CD8-positive, alpha-beta memory T cell (primary cell): ENCODE data around the gene CBL. TPM values are rescaled to one million over a fixed set of nuclear protein-coding genes. Genes with fewer than 3 reads are reported as not detected.
A peak's percentile ranks its signal among the peaks of the same experiment; 100 is the strongest.

Experiments
- CTCF ChIA-PET: fragments of 350-600 bp; sonication (Branson Sonifier 250); formaldehyde crosslinking; loops from one replicate; lab custom pipeline; 2021; ENCODE audit warnings: antibody characterized with exemption; lab: Charles Lee
- POLR2A ChIA-PET: fragments of 350-600 bp; sonication (Branson Sonifier 250); formaldehyde crosslinking; loops from one replicate; lab custom pipeline; 2021; ENCODE audit warnings: antibody characterized with exemption; lab: Charles Lee
- DNase-seq, 5 donors: peaks; one replicate each; pipeline versions ENCODE4 v3.0.0 to v3.0.0-alpha.2; 2020 to 2022; ENCODE audit warnings: mixed read lengths in 1 of 5
- H3K27ac ChIP-seq: one replicate; pipeline ENCODE4 v1.7.0; 2013; ENCODE audit warnings: low read depth, mild to moderate bottlenecking, low read length, moderate library complexity
- H3K27me3 ChIP-seq: 2 replicates; pipeline ENCODE4 v1.7.0; 2013; ENCODE audit warnings: low read length, mild to moderate bottlenecking; ENCODE audit not compliant: insufficient read depth, poor library complexity, severe bottlenecking
- H3K36me3 ChIP-seq: 2 replicates; pipeline ENCODE4 v1.7.0; 2013; ENCODE audit warnings: mild to moderate bottlenecking, low read length, moderate library complexity; ENCODE audit not compliant: insufficient read depth
- H3K4me1 ChIP-seq: 2 replicates; pipeline ENCODE4 v1.7.0; 2013; ENCODE audit warnings: mild to moderate bottlenecking, low read length, moderate library complexity; ENCODE audit not compliant: insufficient read depth
- H3K4me3 ChIP-seq: 2 replicates; pipeline ENCODE4 v1.7.0; 2013; ENCODE audit warnings: mild to moderate bottlenecking, low read length
- H3K9me3 ChIP-seq: 2 replicates; pipeline ENCODE4 v1.7.0; 2013; ENCODE audit warnings: mild to moderate bottlenecking, low read length
- H3K27ac Mint-ChIP-seq, 8 donors: one replicate each; pipeline ENCODE4 v1.8.0; 2020 to 2021; ENCODE audit warnings: mixed read lengths in 8 of 8, mild to moderate bottlenecking in 6 of 8, inconsistent platforms in 3 of 8, moderate library complexity in 3 of 8
- H3K27me3 Mint-ChIP-seq, 2 donors: one replicate each; pipeline ENCODE4 v1.8.0; 2020 to 2021; ENCODE audit warnings: mixed read lengths in 2 of 2, mild to moderate bottlenecking in 1 of 2, moderate library complexity in 1 of 2
- H3K36me3 Mint-ChIP-seq, 3 donors: one replicate each; pipeline ENCODE4 v1.8.0; 2020 to 2021; ENCODE audit warnings: mixed read lengths in 3 of 3, inconsistent platforms in 1 of 3, mild to moderate bottlenecking in 1 of 3
- H3K4me1 Mint-ChIP-seq, 3 donors: one replicate each; pipeline ENCODE4 v1.8.0; 2020 to 2021; ENCODE audit warnings: mixed read lengths in 3 of 3, inconsistent platforms in 1 of 3, mild to moderate bottlenecking in 1 of 3
- H3K4me3 Mint-ChIP-seq, 7 donors: one replicate each; pipeline ENCODE4 v1.8.0; 2020 to 2021; ENCODE audit warnings: mixed read lengths in 7 of 7, mild to moderate bottlenecking in 6 of 7, moderate library complexity in 4 of 7, inconsistent platforms in 2 of 7
- H3K9me3 Mint-ChIP-seq, 5 donors: one replicate each; pipeline ENCODE4 v1.8.0; 2020 to 2022; ENCODE audit warnings: mixed read lengths in 5 of 5, mild to moderate bottlenecking in 3 of 5, moderate library complexity in 2 of 5, inconsistent platforms in 1 of 5
- polyA plus RNA-seq: library from polyadenylated mRNA; unstranded; fragments of 300-500 nt; fragmentation: Illumina TruSeq; gene quantifications from one replicate; pipeline ENCODE4 v1.2.3, GENCODE V29; 2021
- total RNA-seq, 2 experiments: library from RNA; stranded (reverse); gene quantifications; one replicate each; pipeline ENCODE4 v1.2.3, GENCODE V29; 2021

CBL gene
- total and polyA plus RNA-seq, 3 experiments from 2014 or later = 10.4 to 26.1 (median 25.9) TPM

- CTCF ChIA-PET = interaction anchor here (0.7 to 2.3 kb wide), 15 partner anchors 8 to 874 kb away, joined by 3 to 23 read pairs (median 4); partner anchors contain the start of genes CBL, MFRP, NECTIN1 and NLRX1
- Mint-ChIP-seq H3K36me3 (peaks cover 0 to 20% (median 4%) of the 10 kb centered on the region in 3 donors), H3K4me1 (peaks cover 31 to 61% (median 53%) of the 10 kb centered on the region in 3 donors), H3K27me3 (peaks cover 20 to 29% of the 10 kb centered on the region in 2 donors), H3K4me3 (peak overlapping the region in 3 of 7 donors; percentile 45 to 75 (median 65)), H3K9me3 (no peaks in the 10 kb centered on the region), H3K27ac (peak overlapping the region in 1 of 8 donors; percentile 29)
- DNase-seq = no peak
- H3K4me3 ChIP-seq = no peak overlapping the region
- peaks cover 37% of the 10 kb centered on the region for H3K27me3 ChIP-seq
- no peaks in the 10 kb centered on the region for H3K9me3 ChIP-seq
- peaks cover 14% of the 10 kb centered on the region for H3K4me1 ChIP-seq
- H3K27ac ChIP-seq = no peak overlapping the region
- no peaks in the 10 kb centered on the region for H3K36me3 ChIP-seq
- POLR2A ChIA-PET = interaction anchor here (0.7 to 1.3 kb wide), 4 partner anchors 12 to 132 kb away, joined by 3 to 4 read pairs (median 3); partner anchors contain the start of gene CBL
These were observed 131.6 kb downstream of the CBL start for GRCh38 chr11:119337581-119338317.

GRCh38 chr11:119338318-119338890 lies 132.3 kb downstream of the CBL start:
- H3K36me3 ChIP-seq = no peaks in the 10 kb centered on the region
- no peaks in the 10 kb centered on the region for H3K9me3 ChIP-seq
- H3K27me3 ChIP-seq = peaks cover 37% of the 10 kb centered on the region
- Mint-ChIP-seq H3K36me3 (peaks cover 0 to 20% (median 4%) of the 10 kb centered on the region in 3 donors), H3K4me1 (peaks cover 29 to 56% (median 46%) of the 10 kb centered on the region in 3 donors), H3K27me3 (peaks cover 23 to 36% of the 10 kb centered on the region in 2 donors), H3K9me3 (no peaks in the 10 kb centered on the region), H3K4me3 (peak overlapping the region in 5 of 7 donors; percentile 33 to 65 (median 60)), H3K27ac (peak overlapping the region in 3 of 8 donors; percentile 29 to 68 (median 55))
- H3K4me1 ChIP-seq = peaks cover 14% of the 10 kb centered on the region
- DNase-seq = peak; percentile 51 to 72 (median 59)
- CTCF ChIA-PET = interaction anchor here (0.7 to 2.3 kb wide), 14 partner anchors 8 to 391 kb away, joined by 3 to 23 read pairs (median 4); partner anchors contain the start of genes CBL, MFRP, NECTIN1 and NLRX1
- no peak overlapping the region for H3K4me3 ChIP-seq
- POLR2A ChIA-PET = interaction anchor here (0.7 to 1.3 kb wide), 4 partner anchors 13 to 133 kb away, joined by 3 to 4 read pairs (median 3); partner anchors contain the start of gene CBL
- no peak overlapping the region for H3K27ac ChIP-seq

- Mint-ChIP-seq H3K36me3 (peaks cover 0 to 20% (median 4%) of the 10 kb centered on the region in 3 donors), H3K4me1 (peaks cover 26 to 51% (median 41%) of the 10 kb centered on the region in 3 donors), H3K27ac (peak overlapping the region in 2 of 8 donors; percentile 24 to 27), H3K27me3 (peaks cover 25 to 42% of the 10 kb centered on the region in 2 donors), H3K4me3 (peak overlapping the region; percentile 25 to 75 (median 46)), H3K9me3 (no peaks in the 10 kb centered on the region)
- Histone ChIP-seq H3K9me3 (no peaks in the 10 kb centered on the region), H3K27ac (no peak overlapping the region), H3K4me3 (no peak overlapping the region), H3K27me3 (peaks cover 37% of the 10 kb centered on the region), H3K4me1 (peaks cover 14% of the 10 kb centered on the region), H3K36me3 (no peaks in the 10 kb centered on the region)
- POLR2A ChIA-PET = no interaction called here
- CTCF ChIA-PET = interaction anchor here (1.1 to 2.3 kb wide), 7 partner anchors 13 to 390 kb away, joined by 3 to 23 read pairs (median 4); partner anchors contain the start of gene NECTIN1
- DNase-seq = no peak
These were observed 132.9 kb downstream of the CBL start for GRCh38 chr11:119338965-119339588.

- CTCF ChIA-PET = interaction anchor here (1.2 to 1.3 kb wide), 2 partner anchors 14 to 19 kb away, joined by 3 to 4 read pairs; no protein-coding TSS in a partner anchor
- Histone ChIP-seq H3K4me1 (peaks cover 13% of the 10 kb centered on the region), H3K4me3 (no peak overlapping the region), H3K27ac (no peak overlapping the region), H3K9me3 (no peaks in the 10 kb centered on the region), H3K36me3 (no peaks in the 10 kb centered on the region), H3K27me3 (peaks cover 44% of the 10 kb centered on the region)
- POLR2A ChIA-PET = no interaction called here
- no peak for DNase-seq
- peaks cover 22 to 45% (median 36%) of the 10 kb centered on the region in 3 donors for H3K4me1 Mint-ChIP-seq
- H3K36me3 Mint-ChIP-seq = peaks cover 0 to 15% (median 4%) of the 10 kb centered on the region in 3 donors
- peaks cover 28 to 47% of the 10 kb centered on the region in 2 donors for H3K27me3 Mint-ChIP-seq
- peak overlapping the region in 6 of 7 donors; percentile 25 to 75 (median 50) for H3K4me3 Mint-ChIP-seq
- no peaks in the 10 kb centered on the region for H3K9me3 Mint-ChIP-seq
- H3K27ac Mint-ChIP-seq = peak overlapping the region in 2 of 8 donors; percentile 24 to 27
These were observed 133.6 kb downstream of the CBL start for GRCh38 chr11:119339589-119340334.

GRCh38 chr11:119340335-119341221 lies 134.4 kb downstream of the CBL start, which contains the start of gene C1QTNF5:
Gene C1QTNF5 (minus strand): TSS chr11:119340883. CDS start chr11:119340397, 486 bp downstream.
- Mint-ChIP-seq H3K4me1 (peaks cover 17 to 37% (median 29%) of the 10 kb centered on the region in 3 donors), H3K27me3 (peaks cover 31 to 54% of the 10 kb centered on the region in 2 donors), H3K36me3 (peaks cover 0 to 14% (median 4%) of the 10 kb centered on the region in 3 donors), H3K27ac (peak within 1 kb of the TSS in 3 of 8 donors; percentile 1 to 88 (median 2)), H3K9me3 (no peaks in the 10 kb centered on the region), H3K4me3 (peak within 1 kb of the TSS in 3 of 7 donors; percentile 34 to 74 (median 51))
- DNase-seq = no peak
- Histone ChIP-seq H3K36me3 (no peaks in the 10 kb centered on the region), H3K4me1 (peaks cover 5% of the 10 kb centered on the region), H3K9me3 (no peaks in the 10 kb centered on the region), H3K27me3 (peaks cover 45% of the 10 kb centered on the region), H3K27ac (no peak within 1 kb of the TSS), H3K4me3 (no peak within 1 kb of the TSS)
- POLR2A ChIA-PET = interaction anchor here (0.6 kb wide), 1 partner anchor 18 kb away, joined by 3 read pairs; no protein-coding TSS in a partner anchor
- CTCF ChIA-PET = interaction anchor here (1.2 to 1.3 kb wide), 3 partner anchors 14 to 19 kb away, joined by 3 to 4 read pairs (median 3); no protein-coding TSS in a partner anchor

- peak overlapping the region in 2 of 8 donors; percentile 1 to 2 for H3K27ac Mint-ChIP-seq
- H3K36me3 Mint-ChIP-seq = peaks cover 0 to 8% (median 4%) of the 10 kb centered on the region in 3 donors
- Histone ChIP-seq H3K4me3 (no peak overlapping the region), H3K9me3 (no peaks in the 10 kb centered on the region), H3K27me3 (peaks cover 45% of the 10 kb centered on the region), H3K4me1 (peaks cover 5% of the 10 kb centered on the region), H3K36me3 (no peaks in the 10 kb centered on the region), H3K27ac (no peak overlapping the region)
- no peaks in the 10 kb centered on the region for H3K9me3 Mint-ChIP-seq
- ChIA-PET CTCF (interaction anchor here (1.2 to 1.3 kb wide), 2 partner anchors 15 to 18 kb away, joined by 3 to 4 read pairs; no protein-coding TSS in a partner anchor), POLR2A (no interaction called here)
- peak overlapping the region in 2 of 7 donors; percentile 51 to 74 for H3K4me3 Mint-ChIP-seq
- DNase-seq = no peak
- peaks cover 31 to 54% of the 10 kb centered on the region in 2 donors for H3K27me3 Mint-ChIP-seq
- peaks cover 15 to 29% (median 21%) of the 10 kb centered on the region in 3 donors for H3K4me1 Mint-ChIP-seq
These were observed 135.3 kb downstream of the CBL start for GRCh38 chr11:119341222-119342022.
